B cell (primary cell): Measurements from ENCODE around the gene LITAF. TPM values are rescaled to one million over a fixed set of nuclear protein-coding genes. Genes with fewer than 3 reads are reported as not detected.
"Not testable (repeated sequence)": the region's sequence is repeated elsewhere in the genome, so short reads cannot be mapped to it uniquely, and the experiment has no call there.

ENCODE experiments used
- ATAC-seq: fragments of 200-7000 bp; cut with Tn5 transposase; one replicate; pipeline ENCODE4 v1.10.0; 2021; ENCODE audit warnings: low read depth, mild to moderate bottlenecking, moderate number of reproducible peaks, moderate library complexity
- CTCF ChIA-PET: fragments of 350-600 bp; sonication (Branson Sonifier 250); formaldehyde crosslinking; loops from one replicate; lab custom pipeline; 2021; ENCODE audit warnings: antibody characterized with exemption, inconsistent platforms; lab: Charles Lee
- POLR2A ChIA-PET: fragments of 350-600 bp; sonication (Branson Sonifier 250); formaldehyde crosslinking; loops from one replicate; lab custom pipeline; 2021; ENCODE audit warnings: antibody characterized with exemption; lab: Charles Lee
- DNase-seq: peaks from one replicate; pipeline ENCODE4 v3.0.0; 2013
- H2AFZ ChIP-seq: 2 replicates; pipeline ENCODE4 v1.6.1; 2012; ENCODE audit warnings: mild to moderate bottlenecking, low read depth, low read length; ENCODE audit not compliant: insufficient read depth, poor library complexity, severe bottlenecking
- H3K27ac ChIP-seq, 2 donors: 1 replicate in 1 of 2; 2 replicates in 1 of 2; pipeline ENCODE4 v1.5.1; 2012 to 2013; ENCODE audit warnings: low read length in 2 of 2, mild to moderate bottlenecking in 2 of 2, moderate library complexity in 1 of 2
- H3K27me3 ChIP-seq, 4 experiments: fragments of 200-600 bp in 1 of 4; sonication (generic) in 1 of 4; replicated peaks in 1 of 4; 1 replicate in 2 of 4; 2 replicates in 2 of 4; pipeline versions ENCODE4 v1.6.1 to v1.7.0; 2013 to 2016; ENCODE audit warnings: low read length in 3 of 4, mild to moderate bottlenecking in 2 of 4, mixed read lengths in 1 of 4, moderate library complexity in 1 of 4; ENCODE audit not compliant: insufficient read depth in 4 of 4, control insufficient read depth in 3 of 4; ENCODE audit errors: control extremely low read depth in 1 of 4
- H3K36me3 ChIP-seq, 2 experiments: replicated peaks in 1 of 2; 1 replicate in 1 of 2; 2 replicates in 1 of 2; pipeline versions ENCODE4 v1.6.1 to v1.7.1; 2013; ENCODE audit warnings: low read length in 1 of 2; ENCODE audit not compliant: insufficient read depth in 2 of 2, control insufficient read depth in 1 of 2; ENCODE audit errors: control extremely low read depth in 1 of 2, extremely low read depth in 1 of 2
- H3K4me1 ChIP-seq, 2 donors: fragments of 200-600 bp in 1 of 2; sonication (generic) in 1 of 2; 1 replicate in 1 of 2; 2 replicates in 1 of 2; pipeline versions ENCODE4 v1.5.1 to v1.6.1; 2013 to 2017; ENCODE audit warnings: low read length in 2 of 2; ENCODE audit not compliant: control insufficient read depth in 2 of 2, insufficient read depth in 2 of 2
- H3K4me2 ChIP-seq: replicated peaks from 2 replicates; pipeline ENCODE3; 2012; ENCODE audit warnings: mild to moderate bottlenecking, low read depth, low read length; ENCODE audit not compliant: poor library complexity, severe bottlenecking
- H3K4me3 ChIP-seq, 5 experiments: fragments of 200-600 bp in 1 of 5; sonication (generic) in 1 of 5; 1 replicate in 3 of 5; 2 replicates in 2 of 5; pipeline versions ENCODE4 v1.5.1 to v1.7.0; 2011 to 2016; ENCODE audit warnings: low read length in 4 of 5, mild to moderate bottlenecking in 4 of 5, low read depth in 2 of 5, control low read depth in 1 of 5, moderate library complexity in 1 of 5; ENCODE audit not compliant: insufficient read depth in 1 of 5; ENCODE audit errors: control extremely low read depth in 1 of 5, extremely low read depth in 1 of 5
- H3K79me2 ChIP-seq: fragments of 200-600 bp; sonication (generic); one replicate; pipeline ENCODE4 v1.6.0; 2016; ENCODE audit warnings: low read length; ENCODE audit not compliant: control insufficient read depth, insufficient read depth
- H3K9ac ChIP-seq: fragments of 200-600 bp; sonication (generic); 2 replicates; pipeline ENCODE4 v1.6.1; 2017; ENCODE audit warnings: mild to moderate bottlenecking, low read length, moderate library complexity
- H3K9me3 ChIP-seq, 3 donors: one replicate each; pipeline versions ENCODE4 v1.6.1 to v1.7.1; 2013; ENCODE audit warnings: low read length in 2 of 3; ENCODE audit not compliant: control insufficient read depth in 2 of 3, insufficient read depth in 1 of 3; ENCODE audit errors: control extremely low read depth in 1 of 3
- H4K20me1 ChIP-seq: 2 replicates; pipeline ENCODE4 v1.6.0; 2012; ENCODE audit warnings: mild to moderate bottlenecking, low read length; ENCODE audit not compliant: insufficient read depth, control insufficient read depth, poor library complexity, severe bottlenecking
- H3K27ac Mint-ChIP-seq: one replicate; pipeline ENCODE4 v1.8.0; 2021; ENCODE audit warnings: mixed read lengths
- H3K27me3 Mint-ChIP-seq: one replicate; pipeline ENCODE4 v1.8.0; 2021; ENCODE audit warnings: mixed read lengths
- H3K4me1 Mint-ChIP-seq: one replicate; pipeline ENCODE4 v1.8.0; 2021; ENCODE audit warnings: mixed read lengths
- H3K4me3 Mint-ChIP-seq: one replicate; pipeline ENCODE4 v1.8.0; 2021; ENCODE audit warnings: mixed read lengths
- H3K9me3 Mint-ChIP-seq: one replicate; pipeline ENCODE4 v1.8.0; 2022; ENCODE audit warnings: mixed read lengths; ENCODE audit not compliant: insufficient read depth
- CTCF ChIP-seq: fragments of 200-600 bp; IDR thresholded peaks from one replicate; pipeline ENCODE4 v1.8.0; 2022; ENCODE audit warnings: antibody characterized with exemption, mild to moderate bottlenecking
- EZH2 ChIP-seq: IDR thresholded peaks from 2 replicates; pipeline ENCODE4 v1.6.1; 2012; ENCODE audit warnings: borderline replicate concordance, low read depth, mild to moderate bottlenecking, moderate library complexity, low read length; ENCODE audit not compliant: insufficient read depth, poor library complexity, severe bottlenecking
- WGBS: methylation state at CpG from one replicate; pipeline ENCODE4 v1.1.5; 2013; ENCODE audit warnings: missing lambda C conversion rate; ENCODE audit not compliant: insufficient coverage; 5-methylcytosine and 5-hydroxymethylcytosine counted together
- intact Hi-C: fragments of 100-400 bp; cut with micrococcal nuclease; formaldehyde crosslinking; loops from one replicate; pipeline ENCODE4 v1.10.0; 2022
- polyA plus RNA-seq: library from polyadenylated mRNA; depleted of rRNA; stranded (reverse); fragments of >200 nt; gene quantifications from 2 replicates; pipeline ENCODE4 v1.2.3, GENCODE V29; 2012
- total RNA-seq, 2 donors: library from RNA; stranded (reverse); fragments of 120-200 nt in 1 of 2; gene quantifications; 1 replicate in 1 of 2; 2 replicates in 1 of 2; pipeline versions ENCODE4 v1.2.3 to v1.2.4, GENCODE V29; 2013 to 2022

LITAF gene
- total and polyA plus RNA-seq, 2 donors (not counting 1 experiment from before 2014, with no cell fraction given) = 93.6 to 125 TPM

- Histone ChIP-seq H3K36me3 (peaks cover 8 to 44% of the 10 kb centered on the region in 2 experiments), H2AFZ (no peak overlapping the region), H3K9ac (no peak overlapping the region), H3K79me2 (peaks cover 92% of the 10 kb centered on the region), H3K27me3 (no peaks in the 10 kb centered on the region), H3K9me3 (peaks cover 0 to 8% (median 3%) of the 10 kb centered on the region in 3 donors), H3K4me3 (no peak overlapping the region), H3K27ac (peak overlapping the region; percentile 53 to 66), H3K4me1 (peaks cover 3 to 33% of the 10 kb centered on the region in 2 donors), H4K20me1 (peaks cover 86% of the 10 kb centered on the region), H3K4me2 (no peak overlapping the region)
- TF ChIP-seq CTCF (no peak), EZH2 (no peak)
- CTCF ChIA-PET = interaction anchor here (0.6 to 1.8 kb wide), 3 partner anchors 21 to 260 kb away, joined by 3 to 5 read pairs (median 4); no protein-coding TSS in a partner anchor
- peak; percentile 65 for ATAC-seq
- H3K4me1 Mint-ChIP-seq = peaks cover 43% of the 10 kb centered on the region
- DNase-seq = peak; percentile 46
- intact Hi-C loops = no loop called here
- H3K27me3 Mint-ChIP-seq = no peaks in the 10 kb centered on the region
- H3K4me3 Mint-ChIP-seq = no peak overlapping the region
- no peaks in the 10 kb centered on the region for H3K9me3 Mint-ChIP-seq
- WGBS = 50% methylated on average over 12 of the region's 21 CpGs
- POLR2A ChIA-PET = no interaction called here
- peak overlapping the region; percentile 22 for H3K27ac Mint-ChIP-seq
Observed at GRCh38 chr16:11560701-11561453, 25.8 kb downstream of the LITAF start.

- peak overlapping the region in 1 of 2 donors; percentile 39 for H3K27ac ChIP-seq
- H2AFZ ChIP-seq, H3K4me3 ChIP-seq, DNase-seq, H3K4me2 ChIP-seq, H3K27me3 Mint-ChIP-seq, POLR2A ChIA-PET, ATAC-seq, H3K9me3 Mint-ChIP-seq, intact Hi-C loops, H3K9me3 ChIP-seq, H3K27me3 ChIP-seq, H3K9ac ChIP-seq, H3K4me3 Mint-ChIP-seq: not testable (repeated sequence)
- H4K20me1 ChIP-seq = peaks cover 71% of the 10 kb centered on the region
- peaks cover 27% of the 10 kb centered on the region for H3K4me1 Mint-ChIP-seq
- peaks cover 22 to 62% of the 10 kb centered on the region in 2 experiments for H3K36me3 ChIP-seq
- 93% methylated on average over 2 of the region's 6 CpGs for WGBS
- CTCF ChIA-PET = interaction anchor here (1.1 kb wide), 1 partner anchor 26 kb away, joined by 4 read pairs; no protein-coding TSS in a partner anchor
- H3K27ac Mint-ChIP-seq = peak overlapping the region; percentile 63
- H3K4me1 ChIP-seq = peaks cover 3 to 29% of the 10 kb centered on the region in 2 donors
- H3K79me2 ChIP-seq = peaks cover 78% of the 10 kb centered on the region
Observed at GRCh38 chr16:11558308-11558823, 28.4 kb downstream of the LITAF start.
